Fibroblast of villous mesenchyme (primary cell): ENCODE data around the gene HDGFL3. TPM values are rescaled to one million over a fixed set of nuclear protein-coding genes. Genes with fewer than 3 reads are reported as not detected.

Experiments used
- DNase-seq: peaks from one replicate; pipeline ENCODE4 v3.0.0-alpha.2; 2010; ENCODE audit warnings: low read depth
- H3K4me3 ChIP-seq: 2 replicates; pipeline ENCODE4 v1.5.1; 2011; ENCODE audit warnings: low read depth, mild to moderate bottlenecking, low read length
- CTCF ChIP-seq: IDR thresholded peaks from 2 replicates; pipeline ENCODE4 v1.5.1; 2012; ENCODE audit warnings: low read depth, mild to moderate bottlenecking, low read length; ENCODE audit not compliant: insufficient read depth
- total RNA-seq: library from RNA; depleted of rRNA; stranded (reverse); fragments of >200 nt; gene quantifications from 2 replicates; pipeline ENCODE4 v1.2.3, GENCODE V29; 2012

HDGFL3 gene
- 23.7 and 24.2 TPM in 2 replicates for total RNA-seq

GRCh38 chr15:83207660-83208366 lies at the start of gene HDGFL3:
TSS of gene HDGFL3 (minus strand) at chr15:83207823. CDS start at chr15:83207414, 409 bp downstream.
- peak within 1 kb of the TSS; percentile 81 for H3K4me3 ChIP-seq
- peak; percentile 49 for DNase-seq
- TF ChIP-seq CTCF = peak; percentile 14

- H3K4me3 ChIP-seq = no peak overlapping the region
- TF ChIP-seq CTCF = no peak
- DNase-seq = no peak
These were observed 43.2 kb upstream of the HDGFL3 start for GRCh38 chr15:83250781-83251180.

- no peak overlapping the region for H3K4me3 ChIP-seq
- TF ChIP-seq CTCF = no peak
- DNase-seq = no peak
These were observed 41.4 kb upstream of the HDGFL3 start for GRCh38 chr15:83249030-83249343.

- peak; percentile 87 for TF ChIP-seq CTCF
- DNase-seq = peak; percentile 73
- no peak overlapping the region for H3K4me3 ChIP-seq
These were observed 40.8 kb upstream of the HDGFL3 start for GRCh38 chr15:83248151-83249029.

GRCh38 chr15:83243634-83244033 lies 36.0 kb upstream of the HDGFL3 start:
- no peak overlapping the region for H3K4me3 ChIP-seq
- DNase-seq = no peak
- TF ChIP-seq CTCF = no peak

- TF ChIP-seq CTCF = no peak
- H3K4me3 ChIP-seq = no peak overlapping the region
- DNase-seq = no peak
These were observed 22.6 kb upstream of the HDGFL3 start for GRCh38 chr15:83230242-83230641.
